NCI-H446 treated with DMSO at 0.1 percent for 48 hours (cell line): Measurements from ENCODE around the gene RILP.

Experiments
- DNase-seq: peaks from one replicate; lab custom pipeline; 2025; lab: John Stamatoyannopoulos, UW

Gene RILP

GRCh38 chr17:1648173-1648962, 1.3 kb downstream of the RILP start:
- DNase-seq, result no peak

GRCh38 chr17:1647802-1648171, 1.9 kb downstream of the RILP start:
- no peak for DNase-seq

DNA sequence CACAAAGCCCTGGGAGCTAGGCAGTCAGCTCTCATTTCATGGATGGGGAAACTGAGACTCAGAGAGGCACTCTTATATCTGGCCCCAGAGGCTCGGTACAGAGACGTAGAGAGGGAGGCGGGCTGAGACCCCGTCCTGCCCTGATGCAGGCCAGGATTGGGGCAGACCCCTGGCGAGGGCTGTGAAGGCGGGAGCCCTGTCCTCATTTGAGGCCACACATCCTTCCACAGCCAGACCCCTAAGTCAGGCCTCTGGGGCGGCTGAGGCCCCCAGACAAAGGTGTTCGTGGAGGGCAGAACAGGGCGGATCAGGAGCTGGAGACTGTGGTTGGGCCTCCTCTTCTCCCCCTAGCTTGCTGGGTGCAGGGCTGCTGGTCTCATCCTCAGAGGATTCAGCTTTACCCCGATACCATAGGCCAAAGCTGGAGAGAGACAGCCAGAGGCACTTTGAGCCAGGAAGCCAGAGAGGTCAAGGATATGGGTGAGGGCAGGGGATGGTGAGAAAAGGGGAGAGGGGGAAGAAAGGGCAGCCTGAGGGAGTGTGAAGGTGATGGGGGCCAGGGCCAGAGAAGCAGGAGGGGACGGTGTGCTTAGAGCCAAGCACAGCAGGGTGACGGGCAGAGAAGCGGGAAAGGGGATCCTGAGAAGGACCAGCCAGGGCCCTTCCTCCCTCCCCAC, 3.3 kb downstream of the RILP start:
- DNase-seq, result no peak

DNA sequence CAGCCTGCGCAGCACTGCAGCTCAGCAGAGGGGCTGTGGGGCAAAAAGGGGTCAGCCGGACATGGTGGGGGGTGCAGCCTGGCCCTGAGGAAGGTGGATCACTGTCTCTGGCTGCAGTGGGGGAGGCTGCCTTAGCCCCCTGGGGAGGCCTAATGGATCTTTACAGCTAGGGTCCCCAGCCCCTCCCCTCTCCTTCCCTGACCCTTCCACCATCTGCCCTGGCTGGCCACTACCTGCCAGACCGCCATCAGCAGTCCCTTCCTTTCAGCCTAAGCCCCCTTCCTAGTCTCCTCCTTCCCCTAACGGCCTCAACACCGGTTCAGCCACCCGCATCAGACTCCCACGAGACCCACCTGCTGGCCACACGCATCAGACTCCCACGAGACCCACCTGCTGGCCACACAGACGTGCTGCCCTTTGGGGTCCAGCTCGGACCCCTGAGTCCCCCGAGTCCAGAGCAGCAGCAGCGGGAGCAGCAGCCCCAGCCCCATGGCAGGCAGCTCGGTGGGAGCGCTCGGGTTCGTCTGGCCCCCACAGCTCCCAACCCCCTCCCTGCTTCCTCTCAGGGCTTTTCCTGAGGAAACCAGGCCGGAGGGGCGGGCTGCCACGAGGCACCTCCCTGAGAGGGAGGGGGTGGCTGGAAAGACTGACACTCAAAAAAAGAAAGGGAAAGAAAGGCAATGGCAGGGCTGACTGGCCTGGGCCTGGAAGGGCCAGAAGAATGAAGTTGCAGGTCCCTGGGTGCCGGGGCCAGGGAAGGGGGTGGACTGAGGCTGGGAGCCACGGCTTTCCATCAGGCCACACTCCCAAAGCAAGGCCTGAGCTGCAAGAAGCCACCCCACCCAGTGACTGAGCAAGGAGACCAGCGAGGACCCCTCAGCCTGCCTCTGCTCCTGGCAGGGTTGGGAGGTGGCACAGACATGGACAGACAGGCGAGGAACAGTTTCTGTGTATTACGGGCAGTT, 4.2 kb downstream of the RILP start, which contains the start of gene SCARF1:
TSS of gene SCARF1 (minus strand) at position 526 of the 965 bp plus-strand sequence. CDS start at position 491, 35 bp downstream.
- no peak for DNase-seq

DNA sequence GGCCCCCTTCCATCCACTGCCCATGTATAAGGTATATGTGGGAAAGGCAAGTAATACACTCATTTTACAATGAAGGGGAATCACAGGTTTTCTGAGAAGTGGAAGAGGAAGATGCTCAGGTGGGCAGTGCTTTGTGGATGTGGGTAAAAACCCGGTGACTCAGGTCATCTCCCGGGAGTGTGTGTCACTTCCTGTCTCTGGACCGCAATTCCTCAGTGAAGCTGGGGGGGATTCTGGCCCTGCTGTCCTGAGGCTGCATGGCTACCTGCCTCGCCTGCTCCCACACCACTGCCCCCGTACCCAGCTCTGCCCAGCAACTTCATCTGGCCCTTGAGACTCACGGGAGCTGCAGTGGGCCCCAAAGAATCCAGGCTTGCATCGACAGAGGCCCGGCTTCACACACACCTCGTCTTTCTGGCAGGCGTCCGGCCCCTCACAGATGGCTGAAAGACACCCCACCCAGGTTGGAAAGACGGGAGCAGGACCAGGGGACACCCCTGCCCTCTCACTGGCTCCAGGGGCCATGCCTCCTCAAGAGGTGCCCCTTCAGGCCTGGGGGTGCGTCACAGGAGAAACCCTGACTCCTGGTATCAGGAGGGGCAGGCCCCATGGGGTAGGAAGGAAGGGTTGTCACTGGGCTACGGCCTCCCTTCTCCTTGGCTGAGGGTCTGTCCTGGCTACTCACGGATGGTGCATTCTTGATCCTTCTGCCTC, 5.0 kb downstream of the RILP start:
- no peak for DNase-seq

GRCh38 chr17:1643999-1644492, 5.6 kb downstream of the RILP start:
- no peak for DNase-seq

DNA sequence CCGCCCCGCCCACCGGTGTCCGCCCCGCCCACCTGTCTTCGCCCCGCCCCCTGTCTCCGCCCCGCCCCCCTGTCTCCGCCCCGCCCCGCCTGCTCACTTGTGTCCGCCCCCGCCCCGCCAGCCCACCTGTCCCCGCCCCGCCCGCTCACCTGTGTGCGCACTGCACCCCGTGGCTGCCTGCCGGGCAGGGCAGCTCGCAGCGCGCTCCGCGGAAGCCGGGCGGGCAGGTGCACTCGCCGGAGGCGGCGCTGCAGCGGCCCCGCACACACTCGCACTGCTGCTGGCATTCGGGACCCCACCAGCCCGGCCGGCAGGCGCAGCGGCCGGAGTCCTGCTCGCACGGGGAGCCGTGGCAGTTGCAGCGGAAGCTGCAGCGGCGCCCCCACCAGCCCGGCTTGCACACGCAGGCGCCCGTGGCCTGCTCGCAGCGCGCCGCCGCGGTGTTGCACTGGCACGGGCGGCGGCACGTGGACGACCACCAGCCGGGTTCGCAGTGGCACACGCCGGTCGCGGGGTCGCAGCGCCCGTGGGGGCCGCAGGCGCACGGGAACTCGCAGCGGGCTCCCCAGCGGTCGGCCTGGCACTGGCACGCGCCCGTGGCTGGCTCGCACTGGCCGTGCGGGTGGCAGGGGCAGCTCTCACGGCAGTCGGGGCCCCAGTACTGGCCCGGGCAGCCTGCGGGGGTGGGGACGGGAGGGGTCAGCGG, 6.2 kb downstream of the RILP start:
- no peak for DNase-seq

DNA sequence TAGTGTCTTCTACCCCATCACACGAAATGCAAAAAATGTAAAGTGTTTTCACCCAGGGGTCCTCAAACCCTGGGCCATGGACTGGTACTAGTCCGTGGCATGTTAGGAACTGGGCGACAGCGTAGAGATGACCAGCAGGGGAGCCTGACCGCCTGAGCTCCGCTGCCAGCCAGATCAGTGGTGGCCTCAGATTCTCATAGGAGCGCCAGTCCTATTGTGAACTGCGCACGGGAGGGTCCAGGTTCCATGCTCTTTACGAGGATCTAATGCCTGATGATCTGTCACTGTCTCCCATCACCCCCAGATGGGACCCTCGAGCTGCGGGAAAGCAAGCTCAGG, 8.6 kb downstream of the RILP start:
- no peak for DNase-seq

DNA sequence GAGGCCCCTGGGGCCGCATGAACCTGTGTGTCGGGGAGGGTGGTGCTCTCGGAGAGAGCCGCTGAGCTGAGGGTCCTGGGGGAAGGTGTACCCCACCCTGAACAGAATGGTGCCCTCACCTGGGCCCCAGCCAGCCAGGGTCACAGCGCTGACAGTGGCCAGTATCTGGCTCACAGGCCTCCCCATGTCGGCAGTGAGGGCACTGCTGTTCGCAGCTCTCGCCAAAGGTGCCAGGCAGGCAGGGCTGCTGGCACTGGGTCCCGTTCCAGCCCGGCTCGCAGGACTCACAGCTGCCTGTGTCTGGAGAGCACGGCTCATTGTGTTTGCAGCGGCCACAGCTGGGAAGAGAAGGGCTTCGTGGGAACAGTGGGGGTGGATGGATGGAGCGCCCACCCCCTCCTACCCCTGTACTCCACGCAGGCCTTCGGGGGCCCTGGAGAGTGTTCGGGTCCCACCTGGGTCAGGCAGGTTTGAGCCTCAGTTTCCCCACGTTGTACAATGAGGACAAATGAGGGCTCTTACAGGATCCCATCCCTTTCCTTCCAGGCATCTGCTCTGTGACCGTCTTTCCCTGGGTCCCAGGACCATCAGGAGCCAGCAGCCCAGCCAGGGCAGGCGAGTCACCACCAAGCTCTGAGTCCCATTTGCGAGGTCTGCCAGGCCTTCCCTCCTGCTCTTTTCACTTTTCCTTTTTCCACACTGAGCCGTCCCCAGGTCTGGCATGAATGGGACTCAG, 9.2 kb downstream of the RILP start:
- DNase-seq, result no peak

- no peak for DNase-seq
These were observed 10.0 kb downstream of the RILP start for GRCh38 chr17:1639549-1640180.

GRCh38 chr17:1638624-1639300, 10.9 kb downstream of the RILP start:
- DNase-seq, result no peak

DNA sequence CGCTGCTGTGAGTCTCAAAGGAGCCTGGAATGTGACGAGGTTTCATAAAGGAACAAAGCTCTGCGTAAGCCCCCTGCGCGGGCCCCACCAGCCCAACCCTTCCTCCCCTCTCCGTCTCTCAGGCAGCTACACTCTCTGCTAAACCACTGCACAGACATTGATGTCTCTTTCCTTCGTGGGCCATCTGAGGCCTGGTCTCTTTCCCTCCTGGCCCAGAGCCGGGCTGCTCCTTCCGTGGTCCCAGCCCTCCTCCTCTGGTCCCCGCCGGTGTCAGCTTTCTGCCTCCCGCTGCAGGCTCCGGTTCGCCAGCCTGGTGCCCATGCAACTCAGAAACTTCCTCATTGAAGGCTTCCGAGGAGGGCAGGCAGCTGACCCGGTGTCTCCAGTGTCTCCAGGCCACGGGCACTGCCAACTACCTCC, 11.5 kb downstream of the RILP start:
- DNase-seq, result no peak

DNA sequence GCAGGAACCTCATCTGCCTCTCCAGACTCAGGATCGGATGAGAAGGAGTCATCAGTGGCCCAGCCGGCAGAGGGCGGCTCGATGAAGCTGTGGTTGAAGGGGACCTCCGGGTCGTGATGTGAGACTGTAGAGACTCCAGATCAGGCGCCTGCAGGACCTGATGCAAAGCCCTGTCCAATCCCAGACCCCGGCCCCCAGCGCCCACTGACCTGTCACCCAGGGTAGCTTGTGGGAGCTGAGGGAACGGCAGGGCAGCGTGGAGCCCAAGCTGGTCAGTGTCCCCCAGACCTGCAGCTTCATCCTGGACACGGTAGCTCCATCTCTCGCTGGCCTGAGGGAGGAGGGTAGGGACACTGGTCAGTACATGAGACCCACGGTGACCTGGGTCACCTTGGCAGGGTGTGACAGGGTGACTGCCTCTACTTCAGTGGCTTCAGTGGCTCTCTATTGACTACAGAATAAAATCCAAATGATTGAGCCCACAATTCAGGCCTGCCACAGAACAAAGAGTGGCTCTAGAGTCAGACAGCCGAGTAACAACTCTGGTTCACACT, 12.9 kb downstream of the RILP start:
- DNase-seq, result no peak

GRCh38 chr17:1635675-1636465, 13.8 kb downstream of the RILP start:
- DNase-seq, result no peak

GRCh38 chr17:1634841-1635650, 14.6 kb downstream of the RILP start:
- DNase-seq, result no peak

DNA sequence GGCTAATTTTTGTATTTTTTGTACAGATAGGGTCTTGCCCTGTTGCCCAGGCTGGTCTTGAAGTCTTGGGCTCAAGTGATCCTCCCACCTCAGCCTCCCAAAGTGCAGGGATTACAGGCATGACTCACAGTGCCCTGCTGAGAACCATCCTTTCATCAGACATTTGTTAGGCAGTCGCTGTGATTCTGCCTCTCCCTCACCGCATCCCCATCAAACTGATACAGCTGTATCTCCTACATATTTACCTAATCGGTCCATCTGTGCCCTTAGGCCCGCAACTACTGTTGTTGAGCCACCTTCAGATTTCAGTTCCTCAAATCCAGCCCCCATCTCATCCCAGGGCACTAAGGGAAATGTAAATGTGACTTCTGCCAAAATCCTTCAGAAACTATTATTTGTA, 19.0 kb downstream of the RILP start:
- DNase-seq, result no peak
